Gastroesophageal sphincter (tissue), 4 donors: ENCODE results near the gene PEX26. TPM values are rescaled to one million over a fixed set of nuclear protein-coding genes. Genes with fewer than 3 reads are reported as not detected.
"Not testable (repeated sequence)": the region's sequence is repeated elsewhere in the genome, so short reads cannot be mapped to it uniquely, and the experiment has no call there.

Source experiments
- ATAC-seq: fragments of 150-250 bp; one replicate; pipeline ENCODE4 v1.9.1; 2016; ENCODE audit warnings: mild to moderate bottlenecking, moderate library complexity
- H3K27ac ChIP-seq, 4 donors: fragments of 200-600 bp; sonication (generic) in 3 of 4; 1 replicate in 3 of 4; 2 replicates in 1 of 4; pipeline ENCODE4 v1.5.1; 2016 to 2019
- H3K27me3 ChIP-seq: fragments of 200-600 bp; sonication (generic); one replicate; pipeline ENCODE4 v1.5.1; 2019
- H3K36me3 ChIP-seq, 2 donors: fragments of 200-600 bp; sonication (generic); one replicate each; pipeline ENCODE4 v1.5.1; 2019; ENCODE audit warnings: control low read depth in 1 of 2
- H3K4me1 ChIP-seq, 3 donors: fragments of 200-600 bp; sonication (generic); 1 replicate in 2 of 3; 2 replicates in 1 of 3; pipeline ENCODE4 v1.5.1; 2016 to 2019; ENCODE audit warnings: control low read depth in 2 of 3
- H3K4me3 ChIP-seq, 2 donors: fragments of 200-600 bp; sonication (generic); one replicate each; pipeline ENCODE4 v1.5.1; 2019; ENCODE audit warnings: mild to moderate bottlenecking in 1 of 2, moderate library complexity in 1 of 2
- H3K9me3 ChIP-seq, 3 donors: fragments of 200-600 bp; sonication (generic); one replicate each; pipeline ENCODE4 v1.5.1; 2017 to 2019; ENCODE audit warnings: control low read depth in 2 of 3
- EP300 ChIP-seq: sonication (generic); formaldehyde crosslinking; IDR thresholded peaks from one replicate; pipeline ENCODE4 v1.6.1; 2017; ENCODE audit warnings: antibody characterized with exemption, mild to moderate bottlenecking
- POLR2A ChIP-seq, 2 donors: fragments of 450-650 bp; IDR thresholded peaks; one replicate each; pipeline ENCODE4 v1.6.1; 2017; ENCODE audit warnings: antibody characterized with exemption in 2 of 2, mild to moderate bottlenecking in 2 of 2, moderate library complexity in 1 of 2
- POLR2AphosphoS5 ChIP-seq: sonication (generic); formaldehyde crosslinking; IDR thresholded peaks from one replicate; pipeline ENCODE4 v1.6.1; 2017; ENCODE audit warnings: antibody characterized with exemption
- WGBS, 2 donors: methylation state at CpG; one replicate each; pipeline ENCODE4 v1.1.5; 2018; ENCODE audit warnings: low coverage in 1 of 2; 5-methylcytosine and 5-hydroxymethylcytosine counted together
- total RNA-seq, 4 donors: library from RNA; depleted of rRNA; stranded (reverse); fragments of >200 nt; gene quantifications; one replicate each; pipeline ENCODE4 v1.1.0, GENCODE V29; 2016
- TF ChIP-seq, protein P1 (sequence below), 4 experiments: fragments of 200-600 bp in 2 of 4; fragments of 450-650 bp in 2 of 4; sonication (generic) in 1 of 4; IDR thresholded peaks; one replicate each; pipeline ENCODE4 v1.5.1; 2017 to 2019; ENCODE audit warnings: antibody characterized with exemption in 4 of 4, mild to moderate bottlenecking in 2 of 4, moderate library complexity in 2 of 4

The PEX26 gene
- total RNA-seq, 4 donors from 2014 or later: 19.5 to 34.9 (median 27.4) TPM

- Histone ChIP-seq H3K27me3 (no peaks in the 10 kb centered on the region), H3K4me3 (no peak overlapping the region), H3K36me3 (peaks cover 0 to 14% of the 10 kb centered on the region in 2 donors), H3K4me1 (no peaks in the 10 kb centered on the region), H3K27ac (no peak overlapping the region), H3K9me3 (no peaks in the 10 kb centered on the region)
- no peak for ATAC-seq
- TF ChIP-seq, protein P1, sequence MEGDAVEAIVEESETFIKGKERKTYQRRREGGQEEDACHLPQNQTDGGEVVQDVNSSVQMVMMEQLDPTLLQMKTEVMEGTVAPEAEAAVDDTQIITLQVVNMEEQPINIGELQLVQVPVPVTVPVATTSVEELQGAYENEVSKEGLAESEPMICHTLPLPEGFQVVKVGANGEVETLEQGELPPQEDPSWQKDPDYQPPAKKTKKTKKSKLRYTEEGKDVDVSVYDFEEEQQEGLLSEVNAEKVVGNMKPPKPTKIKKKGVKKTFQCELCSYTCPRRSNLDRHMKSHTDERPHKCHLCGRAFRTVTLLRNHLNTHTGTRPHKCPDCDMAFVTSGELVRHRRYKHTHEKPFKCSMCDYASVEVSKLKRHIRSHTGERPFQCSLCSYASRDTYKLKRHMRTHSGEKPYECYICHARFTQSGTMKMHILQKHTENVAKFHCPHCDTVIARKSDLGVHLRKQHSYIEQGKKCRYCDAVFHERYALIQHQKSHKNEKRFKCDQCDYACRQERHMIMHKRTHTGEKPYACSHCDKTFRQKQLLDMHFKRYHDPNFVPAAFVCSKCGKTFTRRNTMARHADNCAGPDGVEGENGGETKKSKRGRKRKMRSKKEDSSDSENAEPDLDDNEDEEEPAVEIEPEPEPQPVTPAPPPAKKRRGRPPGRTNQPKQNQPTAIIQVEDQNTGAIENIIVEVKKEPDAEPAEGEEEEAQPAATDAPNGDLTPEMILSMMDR (IDR thresholded peaks at IDR 0.05): no peak
- no peak for TF ChIP-seq POLR2AphosphoS5
- no peak for TF ChIP-seq EP300
- TF ChIP-seq POLR2A (IDR thresholded peaks at IDR 0.05): no peak
- WGBS, 2 donors: 93 to 100% methylated on average over 3 to 4 of the region's 4 CpGs
Observed at GRCh38 chr22:18101536-18101935, 23.7 kb downstream of the PEX26 start.

GRCh38 chr22:18103527-18104269 lies 25.9 kb downstream of the PEX26 start:
- WGBS, 2 donors: 94 to 98% methylated on average over 9 to 11 of the region's 14 CpGs
- Histone ChIP-seq H3K36me3 (peaks cover 0 to 14% of the 10 kb centered on the region in 2 donors), H3K9me3 (no peaks in the 10 kb centered on the region), H3K27me3 (no peaks in the 10 kb centered on the region), H3K27ac (no peak overlapping the region), H3K4me3 (no peak overlapping the region), H3K4me1 (no peaks in the 10 kb centered on the region)
- ATAC-seq: no peak
- TF ChIP-seq, protein P1 (IDR thresholded peaks at IDR 0.05): no peak
- TF ChIP-seq EP300 (no peak), POLR2A (IDR thresholded peaks at IDR 0.05) (no peak)

GRCh38 chr22:18104566-18104965 lies 26.8 kb downstream of the PEX26 start:
- H3K4me3 ChIP-seq: no peak overlapping the region
- WGBS, 2 donors: 90 to 100% methylated on average over 1 to 4 of the region's 4 CpGs
- no peak overlapping the region for H3K27ac ChIP-seq
- H3K4me1 ChIP-seq: no peaks in the 10 kb centered on the region
- no peaks in the 10 kb centered on the region for H3K27me3 ChIP-seq
- H3K36me3 ChIP-seq: peaks cover 0 to 13% of the 10 kb centered on the region in 2 donors
- ATAC-seq: no peak
- TF ChIP-seq, protein P1 (IDR thresholded peaks at IDR 0.05): no peak
- no peak for TF ChIP-seq POLR2A (IDR thresholded peaks at IDR 0.05)
- no peak for TF ChIP-seq EP300
- TF ChIP-seq POLR2AphosphoS5: no peak
- no peaks in the 10 kb centered on the region for H3K9me3 ChIP-seq

- peaks cover 0 to 13% (median 12%) of the 10 kb centered on the region in 3 donors for H3K4me1 ChIP-seq
- H3K4me3 ChIP-seq, H3K27ac ChIP-seq, ATAC-seq, H3K36me3 ChIP-seq, H3K9me3 ChIP-seq, H3K27me3 ChIP-seq: not testable (repeated sequence)
- WGBS, 2 donors: 94 to 95% methylated on average over 4 to 7 of the region's 7 CpGs
Observed at GRCh38 chr22:18105981-18106380, 28.2 kb downstream of the PEX26 start.

GRCh38 chr22:18106550-18107341 lies 29.0 kb downstream of the PEX26 start:
- not testable (repeated sequence) for H3K36me3 ChIP-seq, H3K4me3 ChIP-seq, H3K27ac ChIP-seq, ATAC-seq, H3K9me3 ChIP-seq
- WGBS, 2 donors: 81 to 87% methylated on average over 2 to 3 of the region's 4 CpGs
- peaks cover 0 to 21% (median 17%) of the 10 kb centered on the region in 3 donors for H3K4me1 ChIP-seq
- peaks cover 13% of the 10 kb centered on the region for H3K27me3 ChIP-seq

DNA sequence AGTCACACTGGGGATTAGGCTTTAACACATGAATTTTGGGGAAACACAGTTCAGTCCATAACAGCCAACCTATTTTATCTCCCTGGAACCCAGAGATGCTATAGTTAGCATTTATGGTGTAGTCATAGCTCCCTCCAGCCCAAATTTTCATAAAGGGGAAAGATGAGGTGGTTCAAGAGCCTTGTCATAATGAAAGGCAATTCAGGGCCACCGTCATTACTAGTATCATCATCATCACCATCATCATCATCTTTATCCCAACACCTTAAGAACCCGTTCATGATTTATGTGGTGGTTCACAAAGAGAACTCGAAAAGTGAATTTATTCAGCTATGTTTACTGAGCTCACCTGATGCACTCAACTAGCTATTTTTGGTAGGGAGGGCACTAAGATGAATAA lies 30.4 kb downstream of the PEX26 start:
- no peaks in the 10 kb centered on the region for H3K36me3 ChIP-seq
- 96 to 100% methylated on average over 3 of the region's 3 CpGs for WGBS, 2 donors
- H3K4me1 ChIP-seq: peaks cover 0 to 23% (median 19%) of the 10 kb centered on the region in 3 donors
- no peaks in the 10 kb centered on the region for H3K9me3 ChIP-seq
- TF ChIP-seq POLR2AphosphoS5 (no peak), EP300 (no peak)
- no peak for ATAC-seq
- H3K27me3 ChIP-seq: peaks cover 13% of the 10 kb centered on the region
- no peak overlapping the region for H3K4me3 ChIP-seq
- H3K27ac ChIP-seq: no peak overlapping the region
